Cardiac fibroblast (primary cell): Measurements from ENCODE around the gene PAQR6.

Experiments
- DNase-seq, 2 donors: peaks; one replicate each; pipeline versions ENCODE4 v3.0.0 to v3.0.0-alpha.2; 2010; ENCODE audit warnings: low read depth in 2 of 2
- H3K4me3 ChIP-seq, 2 donors: replicated peaks in 1 of 2; 1 replicate in 1 of 2; 2 replicates in 1 of 2; pipeline ENCODE4 v1.5.1; 2011; ENCODE audit warnings: low read depth in 2 of 2, low read length in 2 of 2, mild to moderate bottlenecking in 2 of 2, moderate library complexity in 1 of 2
- TF ChIP-seq, protein P1 (sequence below): IDR thresholded peaks from one replicate; pipeline ENCODE4 v1.5.1; 2011; ENCODE audit warnings: low read depth, mild to moderate bottlenecking, low read length, inconsistent platforms

The PAQR6 gene

GRCh38 chr1:156258859-156259258, 11.0 kb upstream of the PAQR6 start:
- TF ChIP-seq, protein P1, sequence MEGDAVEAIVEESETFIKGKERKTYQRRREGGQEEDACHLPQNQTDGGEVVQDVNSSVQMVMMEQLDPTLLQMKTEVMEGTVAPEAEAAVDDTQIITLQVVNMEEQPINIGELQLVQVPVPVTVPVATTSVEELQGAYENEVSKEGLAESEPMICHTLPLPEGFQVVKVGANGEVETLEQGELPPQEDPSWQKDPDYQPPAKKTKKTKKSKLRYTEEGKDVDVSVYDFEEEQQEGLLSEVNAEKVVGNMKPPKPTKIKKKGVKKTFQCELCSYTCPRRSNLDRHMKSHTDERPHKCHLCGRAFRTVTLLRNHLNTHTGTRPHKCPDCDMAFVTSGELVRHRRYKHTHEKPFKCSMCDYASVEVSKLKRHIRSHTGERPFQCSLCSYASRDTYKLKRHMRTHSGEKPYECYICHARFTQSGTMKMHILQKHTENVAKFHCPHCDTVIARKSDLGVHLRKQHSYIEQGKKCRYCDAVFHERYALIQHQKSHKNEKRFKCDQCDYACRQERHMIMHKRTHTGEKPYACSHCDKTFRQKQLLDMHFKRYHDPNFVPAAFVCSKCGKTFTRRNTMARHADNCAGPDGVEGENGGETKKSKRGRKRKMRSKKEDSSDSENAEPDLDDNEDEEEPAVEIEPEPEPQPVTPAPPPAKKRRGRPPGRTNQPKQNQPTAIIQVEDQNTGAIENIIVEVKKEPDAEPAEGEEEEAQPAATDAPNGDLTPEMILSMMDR: no peak
- no peak overlapping the region for H3K4me3 ChIP-seq
- DNase-seq: no peak

- no peak for DNase-seq
- TF ChIP-seq, protein P1: no peak
- no peak overlapping the region for H3K4me3 ChIP-seq
These were observed 9.9 kb upstream of the PAQR6 start for GRCh38 chr1:156257711-156258110.

DNA sequence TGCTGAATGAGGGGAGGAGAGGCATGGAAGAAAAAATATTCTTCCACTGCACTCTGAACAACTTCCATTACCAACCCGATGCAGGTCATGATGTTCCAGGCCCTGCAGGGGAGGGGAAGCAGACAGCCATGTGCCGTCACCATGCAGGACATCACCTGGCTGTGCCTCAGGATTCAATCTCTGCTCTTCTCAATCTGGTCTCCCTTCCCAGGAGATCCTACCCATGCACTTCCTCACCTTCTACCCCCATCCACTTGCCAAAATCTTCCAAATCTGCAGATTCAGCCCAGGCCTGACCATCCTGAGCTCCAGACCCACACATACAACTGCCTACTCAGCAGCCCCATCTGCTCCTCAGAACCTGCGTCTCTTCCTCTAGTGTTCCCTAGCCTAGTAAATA, 5.8 kb upstream of the PAQR6 start:
- no peak overlapping the region for H3K4me3 ChIP-seq
- TF ChIP-seq, protein P1: no peak

GRCh38 chr1:156251527-156251926, 3.7 kb upstream of the PAQR6 start:
- H3K4me3 ChIP-seq: no peak overlapping the region
- peak in 1 of 2 donors; percentile 38 for DNase-seq
- TF ChIP-seq, protein P1: no peak

More for the DNA sequence above, 5.8 kb upstream of the PAQR6 start:
- no peak for DNase-seq

DNA sequence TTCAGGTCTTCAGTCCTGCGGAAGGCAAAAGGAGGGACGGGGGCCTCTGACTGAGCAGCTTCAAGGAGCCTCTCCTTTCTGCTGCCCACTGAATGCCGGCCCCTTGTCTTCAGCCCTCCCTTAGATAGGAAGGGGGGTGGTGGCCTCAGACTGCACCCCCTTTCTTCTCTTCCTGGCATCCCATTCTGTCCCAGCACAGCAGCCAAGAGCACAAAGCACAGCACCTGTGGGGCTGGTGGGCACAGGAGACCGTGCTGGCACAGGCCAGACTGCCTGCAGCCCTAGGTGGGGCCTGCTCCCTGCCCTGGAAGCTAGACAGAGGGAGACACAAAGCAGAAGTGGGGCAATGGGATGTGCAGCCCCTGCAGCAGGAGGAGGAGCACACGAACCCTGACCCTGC, 1.7 kb upstream of the PAQR6 start:
- no peak overlapping the region for H3K4me3 ChIP-seq
- DNase-seq: no peak
- TF ChIP-seq, protein P1: no peak

- TF ChIP-seq, protein P1: no peak
- no peak for DNase-seq
- no peak overlapping the region for H3K4me3 ChIP-seq
These were observed 447 bp upstream of the PAQR6 start for GRCh38 chr1:156248323-156248683.

GRCh38 chr1:156246781-156247459, 936 bp downstream of the PAQR6 start:
- TF ChIP-seq, protein P1: no peak
- no peak for DNase-seq

More at GRCh38 chr1:156246781-156247459, 936 bp downstream of the PAQR6 start:
- no peak overlapping the region for H3K4me3 ChIP-seq
